Panc1 (cell line): Measurements from ENCODE around the gene SLC10A3.

Source experiments
- CTCF ChIP-seq: fragments of 450-650 bp; IDR thresholded peaks from 2 replicates; pipeline ENCODE4 v1.5.1; 2017; ENCODE audit warnings: mild to moderate bottlenecking
- POLR2AphosphoS5 ChIP-seq: IDR thresholded peaks from 2 replicates; pipeline ENCODE4 v1.6.1; 2012; ENCODE audit warnings: mild to moderate bottlenecking, low read depth, low read length, moderate library complexity
- REST ChIP-seq, 2 experiments: IDR thresholded peaks; 2 replicates each; pipeline ENCODE4 v1.6.1; 2011 to 2012; ENCODE audit warnings: low read depth in 2 of 2, control low read depth in 1 of 2, low read length in 1 of 2, mild to moderate bottlenecking in 1 of 2, moderate library complexity in 1 of 2; ENCODE audit not compliant: insufficient read depth in 1 of 2
- SIN3A ChIP-seq: IDR thresholded peaks from 2 replicates; pipeline ENCODE4 v1.6.1; 2012; ENCODE audit warnings: low read depth, mild to moderate bottlenecking, low read length, moderate library complexity, borderline replicate concordance; ENCODE audit not compliant: insufficient read depth
- TCF7L2 ChIP-seq: IDR thresholded peaks from 2 replicates; pipeline ENCODE4 v1.6.1; 2011; ENCODE audit warnings: mild to moderate bottlenecking, low read depth, low read length, inconsistent platforms

- no peak for TF ChIP-seq CTCF
- TF ChIP-seq REST (IDR thresholded peaks at IDR 0.05; ENCODE audit: insufficient read depth in 1 of 2, low read depth in 2 of 2, low read length in 1 of 2): no peak
- no peak for TF ChIP-seq POLR2AphosphoS5
- TF ChIP-seq TCF7L2: no peak
- TF ChIP-seq SIN3A: no peak
Measured at GRCh38 chrX:154502989-154503388, 12.6 kb upstream of the SLC10A3 start.
